Measurements from ENCODE around the gene SECISBP2.
"Not testable (repeated sequence)": the region's sequence is repeated elsewhere in the genome, so short reads cannot be mapped to it uniquely, and the experiment has no call there.

GRCh38 chr9:89301996-89302395 lies 16.3 kb upstream of the SECISBP2 start:
- not testable (repeated sequence) for TF ChIP-seq CTCF (IDR thresholded peaks at IDR 0.05; ENCODE audit: low read length); EZH2 (IDR thresholded peaks at IDR 0.05; ENCODE audit: borderline replicate concordance, low read length)
